Measurements from ENCODE around the gene MFGE8. TPM values are rescaled to one million over a fixed set of nuclear protein-coding genes. Genes with fewer than 3 reads are reported as not detected.
"Not testable (repeated sequence)": the region's sequence is repeated elsewhere in the genome, so short reads cannot be mapped to it uniquely, and the experiment has no call there.

Gene MFGE8
- total and polyA plus RNA-seq, 8 donors, result 6.1 to 34.5 (median 23.8) TPM

DNA sequence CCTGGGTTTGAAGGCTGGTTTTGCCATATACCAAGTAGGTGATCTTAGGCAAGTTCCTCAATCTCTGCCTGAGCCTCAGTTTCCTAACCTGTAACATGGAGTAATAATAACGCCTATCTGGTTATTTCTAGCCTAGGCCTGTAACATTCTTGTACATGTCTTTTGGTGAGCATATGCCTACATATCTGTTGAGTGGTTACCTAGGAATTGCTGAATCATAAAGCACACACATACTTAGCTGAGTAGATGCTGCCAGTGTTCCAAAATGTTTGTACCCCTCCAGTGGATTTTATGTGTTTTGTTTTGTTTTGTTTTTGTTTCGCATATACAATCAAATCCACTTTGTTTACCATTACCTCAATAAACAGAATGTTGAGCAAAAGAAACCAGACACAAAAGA is 17.4 kb upstream of the MFGE8 start:
- intact Hi-C loops (cut with DNase I), result no loop called here
- ATAC-seq, result no peak
- no peak overlapping the region for H3K4me3 ChIP-seq

DNA sequence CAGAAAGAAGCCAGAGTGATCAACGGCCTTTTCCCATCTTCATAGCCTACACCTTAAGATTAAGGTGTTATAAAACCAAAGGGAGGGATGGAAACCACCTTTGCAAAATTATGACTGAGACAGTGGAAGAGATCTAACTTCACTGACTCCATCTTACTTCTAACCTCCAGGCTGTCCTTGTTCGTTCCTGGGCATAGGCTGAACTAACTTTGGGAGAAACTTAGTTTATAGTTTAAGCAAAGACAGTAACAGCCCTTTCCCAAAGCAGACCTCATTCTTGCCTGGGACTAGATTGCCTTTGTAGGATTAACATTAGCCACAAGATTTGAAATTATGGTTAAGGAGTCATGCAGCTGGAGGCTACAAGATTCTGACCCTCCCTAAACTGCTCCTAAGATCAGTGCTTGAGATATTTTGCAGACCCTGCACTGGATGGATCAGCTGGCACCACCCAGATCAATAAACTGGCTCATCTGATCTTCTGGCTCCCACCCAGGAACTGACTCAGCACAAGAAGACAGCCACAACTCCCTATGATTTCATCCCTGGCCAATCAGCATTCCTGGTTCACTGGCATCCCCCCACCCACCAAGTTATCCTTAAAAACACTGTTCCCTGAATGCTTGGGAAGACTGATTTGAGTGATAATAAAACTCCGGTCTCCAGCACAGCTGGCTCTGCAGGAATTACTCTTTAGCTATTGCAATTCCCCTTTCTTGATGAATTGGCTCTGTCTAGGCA is 16.3 kb upstream of the MFGE8 start:
- intact Hi-C loops (cut with DNase I); ATAC-seq; H3K27me3 ChIP-seq; H3K4me3 ChIP-seq; H3K36me3 ChIP-seq; H3K9me3 ChIP-seq; FAIRE-seq; H3K4me1 ChIP-seq; H3K27ac ChIP-seq; DNase-seq: not testable (repeated sequence)
- 47 to 54% methylated on average over 3 of the region's 3 CpGs for WGBS, 2 donors

More for the DNA sequence above, 17.4 kb upstream of the MFGE8 start:
- H3K9me3 ChIP-seq, result no peaks in the 10 kb centered on the region
- no peaks in the 10 kb centered on the region for H3K4me1 ChIP-seq
- no peaks in the 10 kb centered on the region for H3K36me3 ChIP-seq
- TF ChIP-seq, protein P1, sequence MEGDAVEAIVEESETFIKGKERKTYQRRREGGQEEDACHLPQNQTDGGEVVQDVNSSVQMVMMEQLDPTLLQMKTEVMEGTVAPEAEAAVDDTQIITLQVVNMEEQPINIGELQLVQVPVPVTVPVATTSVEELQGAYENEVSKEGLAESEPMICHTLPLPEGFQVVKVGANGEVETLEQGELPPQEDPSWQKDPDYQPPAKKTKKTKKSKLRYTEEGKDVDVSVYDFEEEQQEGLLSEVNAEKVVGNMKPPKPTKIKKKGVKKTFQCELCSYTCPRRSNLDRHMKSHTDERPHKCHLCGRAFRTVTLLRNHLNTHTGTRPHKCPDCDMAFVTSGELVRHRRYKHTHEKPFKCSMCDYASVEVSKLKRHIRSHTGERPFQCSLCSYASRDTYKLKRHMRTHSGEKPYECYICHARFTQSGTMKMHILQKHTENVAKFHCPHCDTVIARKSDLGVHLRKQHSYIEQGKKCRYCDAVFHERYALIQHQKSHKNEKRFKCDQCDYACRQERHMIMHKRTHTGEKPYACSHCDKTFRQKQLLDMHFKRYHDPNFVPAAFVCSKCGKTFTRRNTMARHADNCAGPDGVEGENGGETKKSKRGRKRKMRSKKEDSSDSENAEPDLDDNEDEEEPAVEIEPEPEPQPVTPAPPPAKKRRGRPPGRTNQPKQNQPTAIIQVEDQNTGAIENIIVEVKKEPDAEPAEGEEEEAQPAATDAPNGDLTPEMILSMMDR (IDR thresholded peaks at IDR 0.05), result no peak
- FAIRE-seq, result no peak
- no peak overlapping the region for H3K27ac ChIP-seq
- WGBS, 2 donors, result 49 to 66% methylated on average over 2 of the region's 2 CpGs
- no peaks in the 10 kb centered on the region for H3K27me3 ChIP-seq
- DNase-seq, result no peak

DNA sequence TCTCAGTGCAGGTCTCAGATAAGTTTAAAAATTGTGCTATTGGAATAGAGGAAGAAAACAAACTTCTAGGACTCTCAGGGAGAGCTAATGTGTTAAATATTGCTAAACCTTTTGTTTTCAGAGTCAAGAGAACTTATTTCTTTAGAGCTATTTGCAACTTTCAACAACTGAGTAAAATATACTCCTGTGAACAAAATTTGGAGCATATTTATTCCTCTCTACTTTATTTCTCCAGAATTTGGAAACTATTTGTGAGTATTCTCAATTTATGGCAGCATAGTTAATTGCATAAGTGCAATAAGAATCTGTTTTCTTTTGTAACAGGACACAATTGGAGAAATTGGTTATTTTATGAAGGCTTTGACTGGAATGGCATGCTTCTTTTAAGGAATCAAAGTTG is 15.0 kb upstream of the MFGE8 start:
- H3K4me3 ChIP-seq; FAIRE-seq; H3K27ac ChIP-seq; ATAC-seq; H3K36me3 ChIP-seq; H3K9me3 ChIP-seq; DNase-seq; H3K27me3 ChIP-seq; H3K4me1 ChIP-seq; intact Hi-C loops (cut with DNase I): not testable (repeated sequence)

DNA sequence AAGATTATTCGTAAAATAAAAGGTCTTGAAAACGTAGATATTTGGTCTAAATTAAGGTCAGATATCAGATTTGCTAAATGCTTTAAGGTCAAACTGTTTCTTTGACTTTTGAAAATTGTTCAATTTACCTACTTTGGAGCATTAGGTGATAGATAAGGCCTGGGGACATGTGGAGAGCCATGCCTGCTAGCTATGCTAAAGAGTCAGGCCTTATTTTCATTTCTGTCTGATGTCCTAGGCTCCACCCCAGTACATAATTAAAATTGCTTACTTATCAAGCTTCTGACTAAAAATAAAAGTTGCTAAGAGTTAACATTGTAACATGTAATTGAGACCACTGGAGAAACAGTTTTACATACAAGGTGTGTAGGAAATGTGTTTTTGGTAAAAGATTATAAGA is 12.5 kb upstream of the MFGE8 start:
- intact Hi-C loops (cut with DNase I); ATAC-seq; H3K27ac ChIP-seq; FAIRE-seq; H3K9me3 ChIP-seq; DNase-seq; H3K36me3 ChIP-seq; H3K4me1 ChIP-seq; H3K27me3 ChIP-seq; H3K4me3 ChIP-seq: not testable (repeated sequence)
- WGBS, 2 donors, result 67 to 76% methylated on average over 2 of the region's 2 CpGs

DNA sequence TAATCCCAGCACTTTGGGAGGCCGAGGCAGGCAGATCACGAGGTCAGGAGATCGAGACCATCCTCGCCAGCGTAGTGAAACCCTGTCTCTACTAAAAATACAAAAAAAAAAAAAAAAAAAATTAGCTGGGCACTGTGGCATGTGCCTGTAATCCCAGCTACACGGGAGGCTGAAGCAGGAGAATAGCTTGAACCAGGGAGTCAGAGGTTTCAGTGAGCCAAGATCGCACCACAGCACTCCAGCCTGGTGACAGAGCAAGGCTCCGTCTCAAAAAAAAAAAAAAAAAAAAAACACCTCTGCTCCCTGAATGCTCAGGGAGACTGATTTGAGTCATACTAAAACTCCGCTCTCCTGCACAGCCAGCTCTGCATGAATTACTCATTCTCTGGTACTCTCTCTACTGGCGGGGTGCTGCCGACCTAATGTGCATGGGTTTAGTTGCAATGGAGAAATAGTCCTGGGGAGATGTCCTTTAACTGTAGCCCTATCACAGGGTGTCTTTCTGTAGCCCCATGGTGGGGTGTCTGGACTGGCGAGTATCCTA is 7.8 kb upstream of the MFGE8 start:
- intact Hi-C loops (cut with DNase I); H3K27me3 ChIP-seq; FAIRE-seq; H3K27ac ChIP-seq; H3K9me3 ChIP-seq; DNase-seq; H3K36me3 ChIP-seq; ATAC-seq; H3K4me3 ChIP-seq; H3K4me1 ChIP-seq: not testable (repeated sequence)
- WGBS, 2 donors, result 78 to 87% methylated on average over 11 to 12 of the region's 12 CpGs

DNA sequence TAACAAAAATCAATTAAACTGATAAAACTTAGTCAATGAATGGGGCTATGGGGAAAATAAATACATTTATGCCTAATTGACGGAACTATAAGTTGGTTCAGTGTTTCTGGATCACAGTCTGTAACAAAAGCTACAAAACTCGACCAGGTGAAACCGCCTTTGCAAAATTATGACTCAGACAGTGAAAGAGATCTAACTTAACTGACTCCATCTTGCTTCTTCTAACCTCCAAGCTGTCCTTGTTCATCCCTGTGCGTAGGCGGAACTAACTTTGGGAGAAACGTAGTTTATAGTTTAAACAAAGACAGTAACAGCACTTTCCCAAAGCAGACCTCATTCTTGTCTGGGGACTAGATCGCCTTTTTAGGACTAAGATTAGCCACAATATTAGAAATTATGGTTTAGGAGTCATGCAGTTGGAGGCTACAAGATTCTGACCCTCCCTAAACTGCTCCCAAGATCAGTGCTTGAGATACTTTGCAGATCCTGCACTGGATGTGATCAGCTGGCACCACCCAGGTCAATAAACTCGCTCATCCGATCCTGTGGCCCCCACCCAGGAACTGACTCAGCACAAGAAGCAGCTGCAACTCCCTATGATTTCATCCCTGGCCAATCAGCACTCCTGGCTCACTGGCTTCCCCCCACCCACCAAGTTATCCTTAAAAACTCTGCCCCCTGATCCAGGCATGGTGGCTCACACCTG is 7.2 kb upstream of the MFGE8 start:
- no peak for ATAC-seq
- Histone ChIP-seq H3K4me1 (no peaks in the 10 kb centered on the region), H3K27me3 (no peaks in the 10 kb centered on the region), H3K36me3 (no peaks in the 10 kb centered on the region), H3K9me3 (no peaks in the 10 kb centered on the region), H3K27ac (no peak overlapping the region), H3K4me3 (no peak overlapping the region)
- intact Hi-C loops (cut with DNase I), result no loop called here
- no peak for DNase-seq
- WGBS, 2 donors, result 39 to 41% methylated on average over 9 of the region's 9 CpGs
- TF ChIP-seq, protein P1 (IDR thresholded peaks at IDR 0.05), result no peak
- FAIRE-seq, result no peak

Measured in pancreas (tissue), 10 donors.